Activated CD8-positive, alpha-beta T cell treated with anti-CD3 and anti-CD28 coated beads for 36 hours (primary cell): ENCODE results near the gene PDS5A. TPM values are rescaled to one million over a fixed set of nuclear protein-coding genes. Genes with fewer than 3 reads are reported as not detected.

Source experiments
- ATAC-seq: fragments of 200-7000 bp; cut with Tn5 transposase; one replicate; pipeline ENCODE4 v1.10.0; 2021; ENCODE audit warnings: mild to moderate bottlenecking, moderate library complexity
- CTCF ChIA-PET: fragments of 350-600 bp; sonication (Branson Sonifier 250); formaldehyde crosslinking; loops from one replicate; lab custom pipeline; 2021; ENCODE audit warnings: antibody characterized with exemption; lab: Charles Lee
- POLR2A ChIA-PET: fragments of 350-600 bp; sonication (Branson Sonifier 250); formaldehyde crosslinking; loops from one replicate; lab custom pipeline; 2021; ENCODE audit warnings: antibody characterized with exemption; lab: Charles Lee
- DNase-seq: peaks from one replicate; pipeline ENCODE4 v3.0.0-alpha.2; 2020
- H3K27ac Mint-ChIP-seq: one replicate; pipeline ENCODE4 v1.8.0; 2021; ENCODE audit warnings: mild to moderate bottlenecking, mixed read lengths
- H3K27me3 Mint-ChIP-seq: one replicate; pipeline ENCODE4 v1.8.0; 2021; ENCODE audit warnings: mixed read lengths
- H3K36me3 Mint-ChIP-seq: one replicate; pipeline ENCODE4 v1.8.0; 2021; ENCODE audit warnings: low read depth, mixed read lengths
- H3K4me1 Mint-ChIP-seq: one replicate; pipeline ENCODE4 v1.8.0; 2021; ENCODE audit warnings: low read depth, mixed read lengths
- H3K4me3 Mint-ChIP-seq: one replicate; pipeline ENCODE4 v1.8.0; 2021; ENCODE audit warnings: mild to moderate bottlenecking, moderate library complexity, mixed read lengths
- H3K9me3 Mint-ChIP-seq: one replicate; pipeline ENCODE4 v1.8.0; 2021; ENCODE audit warnings: mixed read lengths
- CTCF ChIP-seq: fragments of 200-600 bp; IDR thresholded peaks from one replicate; pipeline ENCODE4 v1.8.0; 2022; ENCODE audit warnings: antibody characterized with exemption, mild to moderate bottlenecking
- intact Hi-C: fragments of 100-400 bp; cut with micrococcal nuclease; formaldehyde crosslinking; loops from one replicate; pipeline ENCODE4 v1.10.0; 2022
- total RNA-seq, 2 experiments: library from RNA; stranded (reverse); gene quantifications; one replicate each; pipeline ENCODE4 v1.2.3, GENCODE V29; 2021

The PDS5A gene
- total RNA-seq, 2 experiments from 2014 or later, result 105 to 106 TPM

GRCh38 chr4:39860804-39861203, 116.9 kb downstream of the PDS5A start:
- Mint-ChIP-seq H3K4me3 (no peak overlapping the region), H3K27me3 (no peaks in the 10 kb centered on the region), H3K36me3 (peaks cover 43% of the 10 kb centered on the region), H3K9me3 (peaks cover 5% of the 10 kb centered on the region), H3K4me1 (peaks cover 4% of the 10 kb centered on the region), H3K27ac (no peak overlapping the region)
- ChIA-PET CTCF (no interaction called here), POLR2A (no interaction called here)
- intact Hi-C loops, result no loop called here
- DNase-seq (no peak), ATAC-seq (no peak)
- no peak for TF ChIP-seq CTCF

- TF ChIP-seq CTCF, result no peak
- peak overlapping the region; percentile 43 for H3K27ac Mint-ChIP-seq
- CTCF ChIA-PET, result no interaction called here
- DNase-seq (no peak), ATAC-seq (peak; percentile 53)
- POLR2A ChIA-PET, result no interaction called here
- H3K27me3 Mint-ChIP-seq, result no peaks in the 10 kb centered on the region
- intact Hi-C loops, result no loop called here
- H3K4me3 Mint-ChIP-seq, result no peak overlapping the region
- H3K36me3 Mint-ChIP-seq, result peaks cover 62% of the 10 kb centered on the region
- peaks cover 8% of the 10 kb centered on the region for H3K9me3 Mint-ChIP-seq
- peaks cover 12% of the 10 kb centered on the region for H3K4me1 Mint-ChIP-seq
Observed at GRCh38 chr4:39855909-39856512, 121.7 kb downstream of the PDS5A start.

- Mint-ChIP-seq H3K27me3 (no peaks in the 10 kb centered on the region), H3K36me3 (peaks cover 45% of the 10 kb centered on the region)
- ATAC-seq, result no peak
Observed at GRCh38 chr4:39852636-39853035, 125.1 kb downstream of the PDS5A start.

GRCh38 chr4:39850727-39851126, 127.0 kb downstream of the PDS5A start:
- CTCF ChIA-PET, result no interaction called here
- no peak overlapping the region for H3K4me3 Mint-ChIP-seq
- TF ChIP-seq CTCF, result no peak
- ATAC-seq, result no peak
- intact Hi-C loops, result no loop called here
- no peaks in the 10 kb centered on the region for H3K27me3 Mint-ChIP-seq
- peaks cover 7% of the 10 kb centered on the region for H3K4me1 Mint-ChIP-seq
- peaks cover 2% of the 10 kb centered on the region for H3K9me3 Mint-ChIP-seq
- no peak overlapping the region for H3K27ac Mint-ChIP-seq
- H3K36me3 Mint-ChIP-seq, result peaks cover 33% of the 10 kb centered on the region
- no peak for DNase-seq
- POLR2A ChIA-PET, result interaction anchor here (0.6 to 1.0 kb wide), 2 partner anchors 60 to 635 kb away, joined by 3 read pairs; no protein-coding TSS in a partner anchor

More at GRCh38 chr4:39852636-39853035, 125.1 kb downstream of the PDS5A start:
- Mint-ChIP-seq H3K4me3 (no peak overlapping the region), H3K9me3 (peaks cover 8% of the 10 kb centered on the region), H3K4me1 (peaks cover 12% of the 10 kb centered on the region), H3K27ac (no peak overlapping the region)
- intact Hi-C loops, result no loop called here
- ChIA-PET CTCF (interaction anchor here (0.9 kb wide), 1 partner anchor 126 kb away, joined by 3 read pairs; no protein-coding TSS in a partner anchor), POLR2A (interaction anchor here (0.9 kb wide), 1 partner anchor 394 kb away, joined by 3 read pairs; the partner anchor contains the start of genes LIAS and RPL9)
- no peak for DNase-seq
- TF ChIP-seq CTCF, result no peak

- no peak for DNase-seq
- no peak overlapping the region for H3K4me3 Mint-ChIP-seq
- H3K27me3 Mint-ChIP-seq, result no peaks in the 10 kb centered on the region
- no peaks in the 10 kb centered on the region for H3K9me3 Mint-ChIP-seq
- ChIA-PET POLR2A (no interaction called here), CTCF (interaction anchor here (0.9 kb wide), 2 partner anchors 63 to 129 kb away, joined by 3 read pairs; no protein-coding TSS in a partner anchor)
- no peak for ATAC-seq
- TF ChIP-seq CTCF, result no peak
- intact Hi-C loops, result no loop called here
- H3K36me3 Mint-ChIP-seq, result peaks cover 18% of the 10 kb centered on the region
- no peaks in the 10 kb centered on the region for H3K4me1 Mint-ChIP-seq
- H3K27ac Mint-ChIP-seq, result no peak overlapping the region
Observed at GRCh38 chr4:39846705-39847104, 131.0 kb downstream of the PDS5A start.
